NCI-H524 (cell line): ENCODE measurements around the gene NEURL2.
A peak's percentile ranks its signal among the peaks of the same experiment; 100 is the strongest.
"Not testable (repeated sequence)": the region's sequence is repeated elsewhere in the genome, so short reads cannot be mapped to it uniquely, and the experiment has no call there.

Source experiments
- DNase-seq, 2 experiments: peaks; one replicate each; lab custom pipeline; 2025; lab: John Stamatoyannopoulos, UW

Gene NEURL2

GRCh38 chr20:45890985-45891983 is at the start of gene NEURL2, which contains the start of gene CTSA:
NEURL2 (minus strand) TSS chr20:45891208; CDS start chr20:45890991, 217 bp downstream.
CTSA (plus strand) TSS chr20:45891335; CDS start chr20:45891569, 234 bp downstream.
- DNase-seq, result peak; percentile 81 to 84

- no peak for DNase-seq
These were observed 49.5 kb upstream of the NEURL2 start for GRCh38 chr20:45940469-45940868.

- no peak for DNase-seq
These were observed 49.0 kb upstream of the NEURL2 start for GRCh38 chr20:45940053-45940452.

- no peak for DNase-seq
These were observed 47.9 kb upstream of the NEURL2 start for GRCh38 chr20:45938727-45939438.

GRCh38 chr20:45937765-45938164 is 46.8 kb upstream of the NEURL2 start:
- DNase-seq, result no peak

- DNase-seq, result no peak
These were observed 44.5 kb upstream of the NEURL2 start for GRCh38 chr20:45935416-45936046.

- peak; percentile 94 to 97 for DNase-seq
These were observed 43.8 kb upstream of the NEURL2 start, which contains the start of gene PCIF1 for GRCh38 chr20:45934586-45935415. PCIF1 (plus strand) TSS chr20:45934683; CDS start chr20:45939000, 4,317 bp downstream.

- DNase-seq, result peak; percentile 45 to 76
These were observed 43.1 kb upstream of the NEURL2 start for GRCh38 chr20:45934046-45934585.

GRCh38 chr20:45933266-45934045 is 42.4 kb upstream of the NEURL2 start:
- DNase-seq, result peak; percentile 86 to 91

GRCh38 chr20:45931680-45932079 is 40.7 kb upstream of the NEURL2 start:
- DNase-seq, result not testable (repeated sequence)

- no peak for DNase-seq
These were observed 36.3 kb upstream of the NEURL2 start for GRCh38 chr20:45927071-45927878.

GRCh38 chr20:45926731-45927070 is 35.7 kb upstream of the NEURL2 start:
- no peak for DNase-seq

- DNase-seq, result no peak
These were observed 35.0 kb upstream of the NEURL2 start for GRCh38 chr20:45925821-45926506.

- DNase-seq, result no peak
These were observed 33.6 kb upstream of the NEURL2 start for GRCh38 chr20:45924391-45925261.

- no peak for DNase-seq
These were observed 30.6 kb upstream of the NEURL2 start for GRCh38 chr20:45921337-45922189.

- no peak for DNase-seq
These were observed 29.7 kb upstream of the NEURL2 start for GRCh38 chr20:45920462-45921336.
